SK-N-DZ (cell line): ENCODE measurements around the gene AMHR2.
A peak's percentile ranks its signal among the peaks of the same experiment; 100 is the strongest.

Source experiments
- DNase-seq: peaks from one replicate; pipeline ENCODE4 v3.0.0-alpha.2; 2015; ENCODE audit warnings: low spot score

Gene AMHR2

GRCh38 chr12:53452159-53453077 lies 28.8 kb downstream of the AMHR2 start:
- peak; percentile 78 for DNase-seq

- no peak for DNase-seq
Observed at GRCh38 chr12:53453953-53454640, 30.4 kb downstream of the AMHR2 start.

- DNase-seq = peak; percentile 74
Observed at GRCh38 chr12:53454707-53455106, 31.1 kb downstream of the AMHR2 start.

GRCh38 chr12:53456654-53457366 lies 33.2 kb downstream of the AMHR2 start:
- no peak for DNase-seq

GRCh38 chr12:53459097-53459496 lies 35.4 kb downstream of the AMHR2 start:
- no peak for DNase-seq

GRCh38 chr12:53461059-53461458 lies 37.4 kb downstream of the AMHR2 start:
- DNase-seq = no peak

- no peak for DNase-seq
Observed at GRCh38 chr12:53461591-53461990, 37.9 kb downstream of the AMHR2 start.

- DNase-seq = no peak
Observed at GRCh38 chr12:53462935-53463334, 39.3 kb downstream of the AMHR2 start.

- no peak for DNase-seq
Observed at GRCh38 chr12:53463802-53464560, 40.3 kb downstream of the AMHR2 start.

GRCh38 chr12:53464685-53465418 lies 41.2 kb downstream of the AMHR2 start:
- DNase-seq = no peak

GRCh38 chr12:53465679-53466078 lies 42.0 kb downstream of the AMHR2 start:
- DNase-seq = no peak

GRCh38 chr12:53466640-53467039 lies 43.0 kb downstream of the AMHR2 start:
- DNase-seq = no peak

GRCh38 chr12:53467082-53467481 lies 43.4 kb downstream of the AMHR2 start:
- no peak for DNase-seq

- no peak for DNase-seq
Observed at GRCh38 chr12:53467880-53468279, 44.2 kb downstream of the AMHR2 start.

- no peak for DNase-seq
Observed at GRCh38 chr12:53468282-53468681, 44.6 kb downstream of the AMHR2 start.

- no peak for DNase-seq
Observed at GRCh38 chr12:53472056-53472582, 48.5 kb downstream of the AMHR2 start.

GRCh38 chr12:53474077-53474476 lies 50.4 kb downstream of the AMHR2 start:
- no peak for DNase-seq

GRCh38 chr12:53474819-53475218 lies 51.2 kb downstream of the AMHR2 start:
- DNase-seq = no peak

GRCh38 chr12:53476769-53477209 lies 53.1 kb downstream of the AMHR2 start:
- peak; percentile 74 for DNase-seq

GRCh38 chr12:53478865-53479264 lies 55.2 kb downstream of the AMHR2 start:
- DNase-seq = no peak
